GM19438 (cell line): Measurements from ENCODE around the gene AIM2.
"Not testable (repeated sequence)": the region's sequence is repeated elsewhere in the genome, so short reads cannot be mapped to it uniquely, and the experiment has no call there.

Experiments
- ATAC-seq: cut with Tn5 transposase; IDR thresholded peaks from one replicate; pipeline ENCODE4 v1.9.1; 2021; ENCODE audit warnings: low read depth; ENCODE audit not compliant: unreplicated experiment

The AIM2 gene

GRCh38 chr1:159081626-159082025 lies 5.1 kb upstream of the AIM2 start:
- ATAC-seq = no peak

- no peak for ATAC-seq
These were observed 3.0 kb upstream of the AIM2 start for GRCh38 chr1:159079525-159079924.

GRCh38 chr1:159077120-159077961 lies 775 bp upstream of the AIM2 start:
- peak; percentile 64 for ATAC-seq

GRCh38 chr1:159071970-159072582 lies 4.5 kb downstream of the AIM2 start:
- no peak for ATAC-seq

- no peak for ATAC-seq
These were observed 7.7 kb downstream of the AIM2 start for GRCh38 chr1:159068886-159069285.

GRCh38 chr1:159067699-159068621 lies 8.6 kb downstream of the AIM2 start:
- ATAC-seq = peak; percentile 86

GRCh38 chr1:159066108-159066507 lies 10.5 kb downstream of the AIM2 start:
- no peak for ATAC-seq

GRCh38 chr1:159065106-159065505 lies 11.5 kb downstream of the AIM2 start:
- ATAC-seq = no peak

- no peak for ATAC-seq
These were observed 17.8 kb downstream of the AIM2 start for GRCh38 chr1:159058751-159059150.

GRCh38 chr1:159056069-159056698 lies 20.4 kb downstream of the AIM2 start:
- no peak for ATAC-seq

GRCh38 chr1:159055181-159055641 lies 21.4 kb downstream of the AIM2 start:
- no peak for ATAC-seq

- no peak for ATAC-seq
These were observed 22.1 kb downstream of the AIM2 start for GRCh38 chr1:159054427-159054826.

GRCh38 chr1:159051436-159051835 lies 25.1 kb downstream of the AIM2 start:
- ATAC-seq = no peak

- ATAC-seq = not testable (repeated sequence)
These were observed 30.1 kb downstream of the AIM2 start for GRCh38 chr1:159046486-159046885.

GRCh38 chr1:159040893-159041724 lies 35.5 kb downstream of the AIM2 start:
- ATAC-seq = no peak

- no peak for ATAC-seq
These were observed 36.4 kb downstream of the AIM2 start for GRCh38 chr1:159040206-159040605.

GRCh38 chr1:159030877-159031447 lies 45.6 kb downstream of the AIM2 start:
- ATAC-seq = no peak

- no peak for ATAC-seq
These were observed 46.3 kb downstream of the AIM2 start for GRCh38 chr1:159030311-159030710.

- ATAC-seq = not testable (repeated sequence)
These were observed 49.7 kb downstream of the AIM2 start for GRCh38 chr1:159026841-159027240.
